ENCODE data around the gene KCNQ2.

Gene KCNQ2

GRCh38 chr20:63412889-63413288 is 59.6 kb downstream of the KCNQ2 start:
- ChIA-PET CTCF (interaction anchor here (0.9 kb wide), 1 partner anchor 104 kb away, joined by 3 read pairs; no protein-coding TSS in a partner anchor), POLR2A (no interaction called here)
- no peak for TF ChIP-seq CTCF (IDR thresholded peaks at IDR 0.05; ENCODE audit: insufficient read depth, low read length, missing control alignments)
- DNase-seq (ENCODE audit: low read depth, low spot score), result no peak
- H3K4me3 ChIP-seq (ENCODE audit: low read depth, low read length), result no peak overlapping the region

- ChIA-PET POLR2A (no interaction called here), CTCF (interaction anchor here (0.9 kb wide), 1 partner anchor 103 kb away, joined by 3 read pairs; no protein-coding TSS in a partner anchor)
- DNase-seq (ENCODE audit: low read depth, low spot score), result no peak
Observed at GRCh38 chr20:63411898-63412631, 60.4 kb downstream of the KCNQ2 start.

DNA sequence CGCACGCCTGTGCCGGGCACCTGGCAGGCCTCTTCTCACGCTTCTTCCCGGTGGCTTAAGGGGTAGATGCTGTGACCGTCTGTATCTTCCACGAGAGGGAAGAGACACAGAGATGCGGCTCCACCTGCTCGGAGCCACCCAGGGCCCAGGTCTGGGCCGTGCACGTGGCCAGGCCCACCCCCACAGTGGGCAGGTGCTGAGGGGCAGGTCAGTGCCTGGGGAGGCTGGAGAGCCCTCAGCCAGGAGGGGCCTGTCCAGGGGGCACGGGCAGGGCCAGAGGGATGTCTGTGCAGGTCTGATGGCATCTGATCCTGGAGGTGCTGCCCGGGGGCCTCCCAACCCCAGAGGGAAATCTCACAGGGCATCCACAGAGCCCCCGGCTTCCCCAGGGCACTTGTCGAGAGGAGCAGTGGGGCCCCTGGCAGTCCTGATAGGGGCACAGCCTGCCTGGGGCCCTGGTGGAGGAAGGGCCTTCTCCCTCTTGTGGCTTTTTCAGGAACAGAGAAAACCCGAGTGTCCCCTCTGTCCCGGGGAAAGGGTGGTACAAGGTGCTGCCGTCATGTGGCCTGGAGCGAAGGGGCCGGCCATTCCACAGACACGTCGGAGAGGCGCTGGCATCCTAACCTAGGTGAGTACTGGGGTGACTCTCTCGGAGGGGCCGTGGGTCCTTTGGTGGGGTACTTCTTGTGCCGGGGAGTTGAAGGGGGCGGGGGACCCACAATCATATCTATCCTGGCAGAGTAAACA is 61.1 kb downstream of the KCNQ2 start:
- TF ChIP-seq CTCF (IDR thresholded peaks at IDR 0.05; ENCODE audit: insufficient read depth, low read length, missing control alignments), result no peak
- no peak overlapping the region for H3K4me3 ChIP-seq (ENCODE audit: low read depth, low read length)
- ChIA-PET POLR2A (no interaction called here), CTCF (no interaction called here)
- DNase-seq (ENCODE audit: low read depth, low spot score), result no peak

More at GRCh38 chr20:63411898-63412631, 60.4 kb downstream of the KCNQ2 start:
- no peak for TF ChIP-seq CTCF (IDR thresholded peaks at IDR 0.05; ENCODE audit: insufficient read depth, low read length, missing control alignments)
- no peak overlapping the region for H3K4me3 ChIP-seq (ENCODE audit: low read depth, low read length)

- no peak overlapping the region for H3K4me3 ChIP-seq (ENCODE audit: low read depth, low read length)
- ChIA-PET POLR2A (no interaction called here), CTCF (no interaction called here)
- no peak for DNase-seq (ENCODE audit: low read depth, low spot score)
- TF ChIP-seq CTCF (IDR thresholded peaks at IDR 0.05; ENCODE audit: insufficient read depth, low read length, missing control alignments), result no peak
Observed at GRCh38 chr20:63409834-63410435, 62.5 kb downstream of the KCNQ2 start.

GRCh38 chr20:63409066-63409833 is 63.2 kb downstream of the KCNQ2 start:
- H3K4me3 ChIP-seq (ENCODE audit: low read depth, low read length), result no peak overlapping the region
- ChIA-PET POLR2A (no interaction called here), CTCF (no interaction called here)
- TF ChIP-seq CTCF (IDR thresholded peaks at IDR 0.05; ENCODE audit: insufficient read depth, low read length, missing control alignments), result no peak
- no peak for DNase-seq (ENCODE audit: low read depth, low spot score)
